NCI-H1930 (cell line): ENCODE data around the gene ST3GAL3.

ENCODE experiments used
- DNase-seq, 2 experiments: peaks; one replicate each; lab custom pipeline; 2025; lab: John Stamatoyannopoulos, UW

ST3GAL3 gene

GRCh38 chr1:43942411-43942810, 235.1 kb downstream of the ST3GAL3 start:
- no peak for DNase-seq

DNA sequence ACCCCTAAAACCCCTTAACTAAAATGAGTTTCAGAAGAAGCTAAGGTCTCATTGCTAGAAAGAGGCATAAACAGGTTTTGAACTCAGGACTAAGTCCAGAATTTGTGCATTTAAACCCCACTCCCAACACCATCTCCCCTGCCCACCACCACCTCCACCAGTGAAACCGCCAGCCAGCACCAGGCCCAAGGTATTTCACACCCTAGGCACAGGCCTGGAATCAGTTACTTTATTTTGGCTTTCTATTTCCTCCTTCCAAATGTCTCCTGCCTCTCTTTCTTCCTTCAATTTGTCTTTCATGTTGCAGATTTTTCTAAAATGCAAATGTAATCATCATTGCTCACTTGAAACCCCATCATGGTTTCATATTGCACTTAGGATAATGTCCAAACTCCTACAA, 237.5 kb downstream of the ST3GAL3 start:
- DNase-seq = no peak

- DNase-seq = no peak
Measured at GRCh38 chr1:43945674-43946235, 238.4 kb downstream of the ST3GAL3 start.

DNA sequence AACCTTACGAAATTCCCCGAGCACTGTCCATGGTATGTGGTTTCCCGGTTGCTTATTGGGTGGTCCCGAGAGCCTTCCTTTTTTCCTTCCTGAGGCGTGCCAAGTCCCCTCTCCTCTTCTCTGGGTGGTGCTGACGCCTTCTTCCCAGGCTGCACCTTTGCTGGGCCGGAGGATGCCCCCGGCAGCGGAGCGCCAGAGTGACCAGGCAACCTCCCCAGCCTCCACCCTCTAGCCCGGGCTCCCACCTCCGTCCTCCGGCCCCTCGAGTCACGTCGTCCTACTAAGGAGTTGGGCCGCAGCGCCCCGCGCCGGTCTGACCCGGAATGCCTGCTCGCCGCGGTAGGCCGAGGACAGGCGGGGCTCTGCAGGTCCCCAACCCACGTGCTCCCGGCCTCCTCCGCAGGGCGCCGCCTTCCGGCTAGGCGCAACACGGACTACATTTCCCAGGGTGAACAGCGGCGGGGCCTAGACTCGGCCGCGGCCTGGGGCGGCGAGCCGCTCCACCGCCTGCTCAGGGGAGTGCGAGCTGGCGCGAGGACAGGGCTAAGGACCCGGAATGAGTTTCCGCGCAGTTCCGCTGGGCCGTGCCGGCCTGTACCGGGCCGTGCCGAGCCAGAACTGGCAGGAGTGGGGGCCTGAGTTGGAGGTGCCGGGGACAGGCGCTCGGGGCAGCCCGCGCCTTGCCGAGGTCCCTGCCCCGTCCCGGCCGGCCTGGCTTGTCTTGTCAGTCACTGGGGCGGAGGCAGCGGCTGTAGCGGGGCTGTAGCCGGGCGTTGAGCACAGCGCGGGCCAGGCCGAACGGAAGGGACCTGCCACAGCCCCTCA, 239.1 kb downstream of the ST3GAL3 start, which contains the start of gene IPO13:
Gene IPO13 (plus strand): TSS at position 715 of the 825 bp plus-strand sequence. CDS start 651 bp downstream, outside the sequence.
- peak; percentile 92 to 94 for DNase-seq

DNA sequence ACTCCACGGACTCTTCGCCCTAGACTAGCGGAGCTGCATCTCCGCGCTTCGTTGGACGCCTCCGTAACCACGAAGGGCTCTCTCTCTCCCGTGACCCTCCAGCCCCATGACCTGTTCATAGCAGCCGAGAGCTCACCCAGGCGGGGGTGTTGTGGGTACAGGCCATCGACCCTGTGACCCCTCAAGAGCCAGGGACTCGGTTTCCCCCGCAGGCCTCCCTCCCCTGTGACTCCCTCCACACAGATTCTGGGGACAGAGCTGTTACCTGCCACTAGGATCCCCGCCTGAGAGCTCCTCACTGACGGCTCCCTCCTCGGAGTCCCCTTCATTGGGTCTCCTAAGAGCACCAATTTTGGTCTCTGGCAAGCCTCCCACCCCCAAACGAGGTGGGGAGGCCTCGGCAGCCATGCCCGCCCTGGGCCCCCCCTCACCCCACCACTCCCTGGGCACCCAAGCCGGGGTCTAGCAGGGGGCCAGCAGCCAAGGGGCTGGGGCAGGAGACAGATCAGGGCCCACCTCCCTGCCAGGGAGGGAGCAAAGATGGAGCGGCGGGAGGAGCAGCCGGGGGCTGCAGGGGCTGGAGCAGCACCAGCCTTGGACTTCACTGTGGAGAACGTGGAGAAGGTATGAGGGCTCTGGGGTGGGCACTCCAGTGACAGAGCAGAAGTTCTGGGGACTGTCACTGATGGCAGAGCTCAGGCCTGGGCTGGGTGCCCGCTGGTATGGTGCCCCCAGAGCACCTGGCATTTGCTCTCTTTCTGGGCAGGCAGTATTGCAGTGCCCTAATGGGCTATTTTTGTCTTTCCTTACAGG, 239.9 kb downstream of the ST3GAL3 start:
- DNase-seq = no peak

DNA sequence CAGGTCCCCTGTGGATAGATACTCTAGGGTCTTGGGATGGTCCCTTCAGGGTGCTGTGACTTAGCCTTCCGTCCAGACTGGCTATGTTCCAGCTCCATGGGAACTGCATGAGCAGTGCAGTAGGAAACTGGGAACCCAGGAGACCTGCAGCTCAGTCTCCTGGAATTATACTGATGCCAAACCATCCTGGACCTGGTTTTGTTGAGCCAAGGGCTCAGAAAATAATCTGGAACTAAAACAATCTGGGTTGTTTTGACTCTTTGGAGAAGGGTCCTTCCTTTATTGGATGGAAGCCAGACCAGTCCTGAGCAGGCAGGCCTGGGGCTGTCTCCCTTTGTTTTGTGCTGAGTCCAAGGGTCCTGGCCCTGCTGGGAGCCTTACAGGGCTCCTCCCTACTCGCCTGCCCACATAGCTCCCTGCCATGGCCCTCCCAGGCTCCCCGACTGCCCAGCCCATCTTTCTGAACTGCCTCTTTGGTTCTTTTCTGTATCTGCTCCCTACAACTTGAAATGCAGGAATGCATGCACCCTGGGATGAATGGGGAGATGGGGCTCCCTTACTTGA, 240.6 kb downstream of the ST3GAL3 start:
- no peak for DNase-seq

DNA sequence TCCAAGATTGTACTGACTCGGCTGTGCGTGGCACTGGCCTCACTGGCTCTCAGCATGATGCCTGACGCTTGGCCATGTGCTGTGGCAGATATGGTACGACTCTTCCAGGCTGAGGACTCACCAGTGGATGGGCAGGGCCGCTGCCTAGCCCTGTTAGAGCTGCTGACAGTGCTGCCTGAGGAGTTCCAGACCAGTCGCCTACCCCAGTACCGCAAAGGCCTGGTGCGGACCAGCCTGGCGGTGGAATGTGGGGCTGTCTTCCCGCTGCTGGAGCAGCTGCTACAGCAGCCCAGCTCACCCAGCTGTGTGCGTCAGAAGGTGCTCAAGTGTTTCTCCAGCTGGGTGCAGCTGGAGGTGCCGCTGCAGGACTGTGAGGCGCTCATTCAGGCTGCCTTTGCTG, 242.3 kb downstream of the ST3GAL3 start:
- no peak for DNase-seq

DNA sequence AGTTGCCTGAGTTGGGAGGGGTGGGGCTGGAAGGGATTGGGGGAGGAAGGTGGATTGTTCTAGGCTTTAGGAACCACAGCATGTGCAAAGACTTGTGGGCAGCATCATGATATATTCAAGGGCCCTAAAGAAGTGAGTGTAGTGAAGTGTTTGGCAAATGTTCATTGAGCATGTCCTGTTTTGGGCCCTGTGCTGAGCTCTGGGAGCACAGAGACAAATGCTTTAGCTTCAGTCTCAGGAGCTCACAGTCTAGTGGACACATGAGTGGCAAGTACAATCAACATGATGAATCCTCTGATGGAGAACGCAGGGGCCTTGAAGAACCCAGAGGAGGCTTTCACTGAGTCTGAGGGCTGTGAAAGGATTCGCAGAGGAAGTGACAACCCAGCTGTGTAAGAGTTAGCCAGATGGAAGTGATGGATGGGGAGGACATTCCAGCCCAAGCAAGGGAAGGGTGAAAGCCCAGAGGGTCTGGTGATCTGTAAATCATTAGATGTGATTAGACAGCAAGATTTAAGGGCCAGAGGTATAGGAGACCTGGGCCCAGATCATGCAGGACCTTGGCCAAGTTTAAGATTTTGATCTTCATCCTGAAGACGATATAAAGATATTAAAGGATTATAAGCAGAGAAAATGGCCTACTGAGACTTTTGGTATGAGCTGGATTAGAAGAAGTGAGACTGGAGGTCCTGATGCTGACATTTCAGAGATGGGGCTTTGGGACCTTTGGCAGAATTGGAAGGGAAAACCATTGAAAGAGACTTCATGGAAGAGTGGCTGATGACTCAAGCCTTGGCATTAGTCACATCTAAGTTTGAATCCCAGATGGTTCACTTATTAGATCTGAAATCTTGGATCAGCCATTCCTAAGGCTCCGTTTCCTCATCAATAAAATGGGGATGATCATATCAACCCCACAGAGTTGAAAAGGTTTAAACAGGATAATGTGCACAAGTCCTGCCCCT, 244.0 kb downstream of the ST3GAL3 start:
- no peak for DNase-seq

DNA sequence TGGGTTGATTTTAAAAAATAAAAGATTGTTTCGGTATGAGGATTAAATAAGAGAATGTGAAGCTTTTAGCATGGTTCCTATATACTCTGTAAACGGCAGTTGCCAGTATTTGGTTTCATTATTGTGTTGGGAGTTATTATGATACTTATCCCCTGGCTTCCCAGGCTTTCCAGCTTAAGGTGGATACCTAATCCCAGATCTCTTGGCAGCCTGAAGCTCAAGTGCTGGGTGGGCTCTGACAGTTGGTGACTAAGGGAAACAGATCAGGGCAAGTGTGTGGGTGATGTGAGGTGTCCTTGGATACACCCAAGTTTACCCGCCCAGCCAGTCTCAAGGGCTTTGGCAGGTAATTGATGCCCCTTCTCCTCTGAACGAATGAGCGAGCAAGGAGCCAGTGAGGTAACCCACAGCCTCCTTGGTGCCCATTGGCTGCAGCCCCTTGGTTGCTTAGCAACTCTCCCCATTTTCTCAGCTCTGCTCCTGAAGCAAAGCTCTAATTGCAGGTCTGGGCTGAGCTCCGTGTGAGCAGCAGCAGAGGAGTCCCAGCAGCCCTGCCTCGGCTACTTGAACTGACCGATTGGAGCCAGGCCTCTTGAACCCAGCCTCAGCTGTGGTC, 245.5 kb downstream of the ST3GAL3 start:
- peak; percentile 48 to 76 for DNase-seq

GRCh38 chr1:43953361-43953760, 246.0 kb downstream of the ST3GAL3 start:
- DNase-seq = no peak

- no peak for DNase-seq
Measured at GRCh38 chr1:43954036-43954435, 246.7 kb downstream of the ST3GAL3 start.

DNA sequence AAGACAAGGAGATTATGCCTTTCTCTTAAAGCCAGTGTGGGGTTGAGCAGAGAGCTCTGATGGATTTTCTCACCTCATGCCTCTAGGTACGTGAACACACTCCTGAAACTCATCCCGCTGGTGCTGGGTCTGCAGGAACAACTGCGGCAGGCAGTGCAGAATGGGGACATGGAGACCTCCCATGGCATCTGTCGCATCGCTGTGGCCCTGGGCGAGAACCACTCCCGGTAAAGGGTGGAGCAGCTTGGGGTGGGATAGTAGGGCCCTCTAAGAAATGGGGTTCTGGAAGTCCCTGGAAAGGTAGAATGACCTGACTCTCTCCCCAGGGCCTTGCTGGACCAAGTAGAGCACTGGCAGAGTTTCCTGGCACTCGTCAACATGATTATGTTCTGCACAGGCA, 248.9 kb downstream of the ST3GAL3 start:
- no peak for DNase-seq

- DNase-seq = no peak
Measured at GRCh38 chr1:43957407-43958040, 250.2 kb downstream of the ST3GAL3 start.

GRCh38 chr1:43958351-43959255, 251.3 kb downstream of the ST3GAL3 start:
- no peak for DNase-seq

DNA sequence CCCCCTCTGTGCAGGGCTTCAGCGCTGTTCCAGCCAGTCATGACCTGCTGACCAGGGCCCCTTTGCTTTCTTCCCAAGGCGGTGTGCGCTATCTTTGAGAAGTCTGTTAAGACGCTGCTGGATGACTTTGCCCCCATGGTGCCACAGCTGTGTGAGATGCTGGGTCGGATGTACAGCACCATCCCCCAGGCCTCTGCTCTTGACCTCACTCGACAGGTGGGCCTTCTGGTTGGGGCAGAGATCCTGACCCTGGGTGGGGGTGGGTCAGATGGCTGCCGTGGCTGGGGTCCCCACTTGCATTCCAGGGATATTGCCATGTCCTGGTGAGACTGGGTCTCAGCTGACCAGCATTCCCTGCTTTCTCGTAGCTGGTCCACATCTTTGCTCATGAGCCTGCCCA, 253.5 kb downstream of the ST3GAL3 start:
- no peak for DNase-seq

DNA sequence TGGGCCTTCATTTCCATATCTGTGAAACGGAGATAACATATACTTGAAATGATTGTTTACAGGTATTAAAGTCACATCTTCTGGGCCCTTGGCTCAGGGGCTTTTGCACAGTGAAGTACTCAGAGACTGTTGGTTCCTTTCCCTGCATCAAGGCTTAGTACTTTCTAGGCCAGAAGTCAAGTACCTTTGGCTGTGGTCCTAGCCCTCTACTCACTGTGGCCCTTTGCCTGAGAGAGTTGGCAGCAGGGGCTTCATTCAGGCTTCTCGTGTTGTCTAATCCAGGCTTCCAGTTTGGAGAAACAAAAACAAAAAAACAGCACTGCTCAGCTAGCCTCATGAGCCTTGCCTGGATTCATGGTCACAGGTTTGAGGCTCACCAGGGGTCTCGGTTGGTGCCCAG, 254.4 kb downstream of the ST3GAL3 start:
- DNase-seq = no peak

DNA sequence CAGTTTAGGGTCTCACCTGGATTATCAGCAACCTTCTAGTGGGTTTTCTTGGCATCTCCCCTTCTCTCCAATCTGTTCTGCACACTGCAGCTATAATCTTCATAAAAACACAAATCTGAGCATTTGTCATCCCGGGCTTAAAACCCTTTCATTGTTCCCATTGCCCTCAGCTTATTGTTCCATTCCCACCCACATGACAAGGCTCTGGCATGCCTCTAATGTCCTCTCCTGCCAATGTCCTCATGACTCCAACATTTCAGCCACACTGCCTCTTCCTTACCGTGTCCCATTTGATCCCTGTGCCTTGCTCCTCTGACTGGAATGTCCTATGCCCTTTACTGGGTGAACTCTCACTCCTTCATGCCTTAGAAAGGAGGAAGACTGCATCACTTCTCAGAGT, 255.0 kb downstream of the ST3GAL3 start:
- no peak for DNase-seq

DNA sequence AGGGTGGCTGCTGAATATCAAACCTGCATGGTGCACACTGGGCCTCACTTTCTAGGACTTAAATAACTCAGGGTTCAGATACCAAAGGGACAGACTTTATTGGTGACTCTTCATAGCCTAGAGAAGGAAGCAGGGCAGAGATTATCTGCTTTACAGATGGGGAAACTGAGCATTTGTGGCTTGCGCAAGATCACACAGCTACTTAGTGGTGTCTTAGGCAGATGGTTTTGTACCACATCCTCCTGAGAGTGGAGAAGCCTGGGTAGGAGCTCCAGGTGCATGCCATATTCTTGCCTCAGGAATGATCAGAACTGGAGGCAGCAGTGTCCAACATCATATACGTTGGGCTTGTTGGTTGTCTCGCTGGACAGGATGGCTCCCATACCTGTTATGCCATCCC, 255.7 kb downstream of the ST3GAL3 start:
- DNase-seq = no peak

GRCh38 chr1:43963890-43964289, 256.6 kb downstream of the ST3GAL3 start:
- no peak for DNase-seq
